Activated CD4-positive, CD25-positive, alpha-beta regulatory T cell (primary cell): ENCODE measurements around the gene NEDD9.

ENCODE experiments used
- DNase-seq, 4 experiments: peaks; one replicate each; lab custom pipeline; 2025; lab: John Stamatoyannopoulos, UW

NEDD9 gene

GRCh38 chr6:11141295-11141694, 91.2 kb downstream of the NEDD9 start:
- DNase-seq = no peak

GRCh38 chr6:11140056-11140455, 92.4 kb downstream of the NEDD9 start:
- DNase-seq = no peak

- no peak for DNase-seq
These were observed 93.2 kb downstream of the NEDD9 start for GRCh38 chr6:11139051-11139960.

- no peak for DNase-seq
These were observed 95.7 kb downstream of the NEDD9 start for GRCh38 chr6:11136809-11137208.
